ENCODE results near the gene CSNK2A3.

The CSNK2A3 gene

DNA sequence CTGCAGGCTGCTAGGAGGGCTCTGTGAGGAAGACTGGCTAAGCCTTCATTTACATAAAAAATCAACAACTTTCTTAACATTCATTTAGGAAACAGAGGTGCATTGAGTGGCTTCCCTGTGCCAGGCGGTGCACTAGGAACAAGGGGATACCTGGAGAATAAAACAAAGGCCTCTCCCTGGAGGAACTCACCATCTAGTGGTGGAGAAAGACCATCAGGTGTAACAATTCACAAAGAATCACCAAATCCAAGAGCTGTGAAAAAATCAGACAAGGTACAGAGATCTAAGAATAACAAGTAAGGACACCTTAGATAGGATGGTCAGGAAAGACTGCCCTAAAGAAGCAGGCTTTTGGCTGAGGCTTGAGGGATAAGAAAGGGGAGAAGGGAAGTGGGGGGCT is 40.3 kb downstream of the CSNK2A3 start:
- Mint-ChIP-seq H3K4me1 (no peaks in the 10 kb centered on the region), H3K27me3 (peaks cover 9% of the 10 kb centered on the region), H3K27ac (no peak overlapping the region), H3K4me3 (no peak overlapping the region), H3K9me3 (peaks cover 3% of the 10 kb centered on the region), H3K36me3 (no peaks in the 10 kb centered on the region)
- no peak for ATAC-seq (ENCODE audit: low read depth)
- DNase-seq (ENCODE audit: low spot score in 2 of 2), result no peak

GRCh38 chr11:11311169-11311568 is 41.9 kb downstream of the CSNK2A3 start:
- Mint-ChIP-seq H3K27ac (no peak overlapping the region), H3K4me3 (no peak overlapping the region), H3K4me1 (no peaks in the 10 kb centered on the region), H3K36me3 (no peaks in the 10 kb centered on the region), H3K27me3 (peaks cover 8% of the 10 kb centered on the region), H3K9me3 (peaks cover 3% of the 10 kb centered on the region)
- DNase-seq (ENCODE audit: low spot score in 2 of 2) (no peak), ATAC-seq (ENCODE audit: low read depth) (peak; percentile 42)

DNA sequence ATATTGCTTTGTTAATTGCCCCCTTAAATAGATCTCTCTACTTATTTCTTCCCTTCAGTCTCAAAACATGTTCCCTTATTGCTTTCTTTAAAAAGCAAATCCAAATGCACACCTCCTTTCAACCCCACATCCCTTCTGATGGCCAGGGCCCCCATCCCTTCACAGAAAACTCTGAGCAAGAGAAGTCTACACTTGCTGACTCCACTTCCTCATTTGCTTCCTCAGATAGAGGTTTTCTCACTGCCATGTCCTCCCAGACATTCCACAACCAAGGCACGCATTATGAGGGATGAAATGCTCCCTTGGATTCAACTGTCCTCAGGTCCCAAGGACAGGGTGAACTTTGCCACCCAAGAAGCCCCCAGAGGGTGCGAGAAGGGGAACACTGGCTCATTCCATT is 43.1 kb downstream of the CSNK2A3 start:
- DNase-seq (ENCODE audit: low spot score in 2 of 2) (no peak), ATAC-seq (ENCODE audit: low read depth) (no peak)
- no peaks in the 10 kb centered on the region for H3K36me3 Mint-ChIP-seq
- H3K4me3 Mint-ChIP-seq, result no peak overlapping the region
- peaks cover 7% of the 10 kb centered on the region for H3K27me3 Mint-ChIP-seq
- no peak overlapping the region for H3K27ac Mint-ChIP-seq
- peaks cover 3% of the 10 kb centered on the region for H3K9me3 Mint-ChIP-seq
- H3K4me1 Mint-ChIP-seq, result no peaks in the 10 kb centered on the region

GRCh38 chr11:11308249-11308648 is 44.8 kb downstream of the CSNK2A3 start:
- ATAC-seq (ENCODE audit: low read depth), result no peak
- Mint-ChIP-seq H3K4me1 (no peaks in the 10 kb centered on the region), H3K27me3 (peaks cover 7% of the 10 kb centered on the region), H3K36me3 (no peaks in the 10 kb centered on the region), H3K4me3 (no peak overlapping the region), H3K9me3 (peaks cover 3% of the 10 kb centered on the region), H3K27ac (no peak overlapping the region)
- DNase-seq (ENCODE audit: low spot score in 2 of 2), result no peak

GRCh38 chr11:11306855-11307254 is 46.2 kb downstream of the CSNK2A3 start:
- Mint-ChIP-seq H3K27me3 (peaks cover 8% of the 10 kb centered on the region), H3K4me3 (no peak overlapping the region), H3K27ac (no peak overlapping the region), H3K36me3 (no peaks in the 10 kb centered on the region), H3K9me3 (peaks cover 3% of the 10 kb centered on the region), H3K4me1 (no peaks in the 10 kb centered on the region)
- DNase-seq (ENCODE audit: low spot score in 2 of 2), result no peak
- ATAC-seq (ENCODE audit: low read depth), result no peak

DNA sequence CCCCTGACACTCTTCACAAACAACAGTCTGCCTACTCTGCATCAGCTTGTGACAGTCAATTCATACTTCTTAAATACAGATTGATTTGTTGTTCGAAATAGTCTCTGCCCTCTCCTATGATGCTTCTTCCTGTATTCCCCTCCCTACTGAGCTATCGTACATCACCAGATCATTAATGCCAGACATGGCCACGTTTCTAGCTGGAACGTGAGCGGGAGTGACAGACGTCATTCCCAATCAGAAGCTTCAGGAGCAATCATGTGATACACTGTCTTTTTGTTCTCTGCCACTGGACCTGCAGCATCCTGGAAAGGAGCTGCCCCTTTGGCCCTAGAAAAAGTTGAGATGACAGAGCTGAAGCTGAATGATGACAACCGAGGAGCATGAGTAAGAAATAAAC is 48.5 kb downstream of the CSNK2A3 start:
- Mint-ChIP-seq H3K36me3 (no peaks in the 10 kb centered on the region), H3K9me3 (peaks cover 3% of the 10 kb centered on the region), H3K4me1 (peaks cover 3% of the 10 kb centered on the region), H3K27me3 (peaks cover 15% of the 10 kb centered on the region), H3K4me3 (no peak overlapping the region), H3K27ac (no peak overlapping the region)
- DNase-seq (ENCODE audit: low spot score in 2 of 2), result no peak
- no peak for ATAC-seq (ENCODE audit: low read depth)

GRCh38 chr11:11302565-11302964 is 50.5 kb downstream of the CSNK2A3 start:
- Mint-ChIP-seq H3K9me3 (no peaks in the 10 kb centered on the region), H3K27me3 (peaks cover 13% of the 10 kb centered on the region), H3K36me3 (no peaks in the 10 kb centered on the region), H3K4me1 (peaks cover 3% of the 10 kb centered on the region), H3K27ac (no peak overlapping the region), H3K4me3 (no peak overlapping the region)
- DNase-seq (ENCODE audit: low spot score in 2 of 2), result no peak
- no peak for ATAC-seq (ENCODE audit: low read depth)

Measured in memory B cell (primary cell).